ENCODE data around the gene RCVRN.
"Not testable (repeated sequence)": the region's sequence is repeated elsewhere in the genome, so short reads cannot be mapped to it uniquely, and the experiment has no call there.

RCVRN gene

GRCh38 chr17:9921216-9921615 lies 16.1 kb upstream of the RCVRN start:
- DNase-seq: not testable (repeated sequence)

GRCh38 chr17:9918804-9919352 lies 13.8 kb upstream of the RCVRN start:
- DNase-seq: no peak

- no peak for DNase-seq
These were observed 13.3 kb upstream of the RCVRN start for GRCh38 chr17:9918352-9918751.

GRCh38 chr17:9917801-9918200 lies 12.7 kb upstream of the RCVRN start:
- DNase-seq: no peak

- DNase-seq: no peak
These were observed 12.1 kb upstream of the RCVRN start for GRCh38 chr17:9917131-9917530.

- no peak for DNase-seq
These were observed 11.0 kb upstream of the RCVRN start for GRCh38 chr17:9916108-9916507.

GRCh38 chr17:9913476-9913875 lies 8.4 kb upstream of the RCVRN start:
- no peak for DNase-seq

- no peak for DNase-seq
These were observed 7.3 kb upstream of the RCVRN start for GRCh38 chr17:9912121-9913099.

- DNase-seq: no peak
These were observed 6.0 kb upstream of the RCVRN start for GRCh38 chr17:9911089-9911488.

- DNase-seq: no peak
These were observed 3.6 kb upstream of the RCVRN start for GRCh38 chr17:9908649-9909042.

- no peak for DNase-seq
These were observed 3.0 kb upstream of the RCVRN start for GRCh38 chr17:9907883-9908648.

GRCh38 chr17:9907131-9907530 lies 2.1 kb upstream of the RCVRN start:
- DNase-seq: no peak

GRCh38 chr17:9906616-9907015 lies 1.5 kb upstream of the RCVRN start:
- DNase-seq: no peak

- no peak for DNase-seq
These were observed 831 bp upstream of the RCVRN start for GRCh38 chr17:9905902-9906301.

- no peak for DNase-seq
These were observed 594 bp downstream of the RCVRN start for GRCh38 chr17:9904277-9905077.

- no peak for DNase-seq
These were observed 3.0 kb downstream of the RCVRN start for GRCh38 chr17:9902120-9902519.

GRCh38 chr17:9900784-9901183 lies 4.3 kb downstream of the RCVRN start:
- no peak for DNase-seq

- no peak for DNase-seq
These were observed 5.0 kb downstream of the RCVRN start for GRCh38 chr17:9900044-9900594.

GRCh38 chr17:9899280-9900043 lies 5.6 kb downstream of the RCVRN start:
- DNase-seq: no peak

GRCh38 chr17:9898812-9899211 lies 6.3 kb downstream of the RCVRN start:
- DNase-seq: no peak

- no peak for DNase-seq
These were observed 7.6 kb downstream of the RCVRN start for GRCh38 chr17:9897372-9897968.

Data from NCI-H446 treated with DMSO at 0.1 percent for 48 hours (cell line).